CD8-positive, alpha-beta memory T cell (primary cell): Measurements from ENCODE around the gene OR6C75. TPM values are rescaled to one million over a fixed set of nuclear protein-coding genes. Genes with fewer than 3 reads are reported as not detected.
"Not testable (repeated sequence)": the region's sequence is repeated elsewhere in the genome, so short reads cannot be mapped to it uniquely, and the experiment has no call there.

Experiments
- CTCF ChIA-PET: fragments of 350-600 bp; sonication (Branson Sonifier 250); formaldehyde crosslinking; loops from one replicate; lab custom pipeline; 2021; ENCODE audit warnings: antibody characterized with exemption; lab: Charles Lee
- POLR2A ChIA-PET: fragments of 350-600 bp; sonication (Branson Sonifier 250); formaldehyde crosslinking; loops from one replicate; lab custom pipeline; 2021; ENCODE audit warnings: antibody characterized with exemption; lab: Charles Lee
- DNase-seq, 5 donors: peaks; one replicate each; pipeline versions ENCODE4 v3.0.0 to v3.0.0-alpha.2; 2020 to 2022; ENCODE audit warnings: mixed read lengths in 1 of 5
- H3K27ac ChIP-seq: one replicate; pipeline ENCODE4 v1.7.0; 2013; ENCODE audit warnings: low read depth, mild to moderate bottlenecking, low read length, moderate library complexity
- H3K27me3 ChIP-seq: 2 replicates; pipeline ENCODE4 v1.7.0; 2013; ENCODE audit warnings: low read length, mild to moderate bottlenecking; ENCODE audit not compliant: insufficient read depth, poor library complexity, severe bottlenecking
- H3K36me3 ChIP-seq: 2 replicates; pipeline ENCODE4 v1.7.0; 2013; ENCODE audit warnings: mild to moderate bottlenecking, low read length, moderate library complexity; ENCODE audit not compliant: insufficient read depth
- H3K4me1 ChIP-seq: 2 replicates; pipeline ENCODE4 v1.7.0; 2013; ENCODE audit warnings: mild to moderate bottlenecking, low read length, moderate library complexity; ENCODE audit not compliant: insufficient read depth
- H3K4me3 ChIP-seq: 2 replicates; pipeline ENCODE4 v1.7.0; 2013; ENCODE audit warnings: mild to moderate bottlenecking, low read length
- H3K9me3 ChIP-seq: 2 replicates; pipeline ENCODE4 v1.7.0; 2013; ENCODE audit warnings: mild to moderate bottlenecking, low read length
- H3K27ac Mint-ChIP-seq, 8 donors: one replicate each; pipeline ENCODE4 v1.8.0; 2020 to 2021; ENCODE audit warnings: mixed read lengths in 8 of 8, mild to moderate bottlenecking in 6 of 8, inconsistent platforms in 3 of 8, moderate library complexity in 3 of 8
- H3K27me3 Mint-ChIP-seq, 2 donors: one replicate each; pipeline ENCODE4 v1.8.0; 2020 to 2021; ENCODE audit warnings: mixed read lengths in 2 of 2, mild to moderate bottlenecking in 1 of 2, moderate library complexity in 1 of 2
- H3K36me3 Mint-ChIP-seq, 3 donors: one replicate each; pipeline ENCODE4 v1.8.0; 2020 to 2021; ENCODE audit warnings: mixed read lengths in 3 of 3, inconsistent platforms in 1 of 3, mild to moderate bottlenecking in 1 of 3
- H3K4me1 Mint-ChIP-seq, 3 donors: one replicate each; pipeline ENCODE4 v1.8.0; 2020 to 2021; ENCODE audit warnings: mixed read lengths in 3 of 3, inconsistent platforms in 1 of 3, mild to moderate bottlenecking in 1 of 3
- H3K4me3 Mint-ChIP-seq, 7 donors: one replicate each; pipeline ENCODE4 v1.8.0; 2020 to 2021; ENCODE audit warnings: mixed read lengths in 7 of 7, mild to moderate bottlenecking in 6 of 7, moderate library complexity in 4 of 7, inconsistent platforms in 2 of 7
- H3K9me3 Mint-ChIP-seq, 5 donors: one replicate each; pipeline ENCODE4 v1.8.0; 2020 to 2022; ENCODE audit warnings: mixed read lengths in 5 of 5, mild to moderate bottlenecking in 3 of 5, moderate library complexity in 2 of 5, inconsistent platforms in 1 of 5
- polyA plus RNA-seq: library from polyadenylated mRNA; unstranded; fragments of 300-500 nt; fragmentation: Illumina TruSeq; gene quantifications from one replicate; pipeline ENCODE4 v1.2.3, GENCODE V29; 2021
- total RNA-seq, 2 experiments: library from RNA; stranded (reverse); gene quantifications; one replicate each; pipeline ENCODE4 v1.2.3, GENCODE V29; 2021

OR6C75 gene
- not detected for total RNA-seq
- polyA plus RNA-seq, result not detected

DNA sequence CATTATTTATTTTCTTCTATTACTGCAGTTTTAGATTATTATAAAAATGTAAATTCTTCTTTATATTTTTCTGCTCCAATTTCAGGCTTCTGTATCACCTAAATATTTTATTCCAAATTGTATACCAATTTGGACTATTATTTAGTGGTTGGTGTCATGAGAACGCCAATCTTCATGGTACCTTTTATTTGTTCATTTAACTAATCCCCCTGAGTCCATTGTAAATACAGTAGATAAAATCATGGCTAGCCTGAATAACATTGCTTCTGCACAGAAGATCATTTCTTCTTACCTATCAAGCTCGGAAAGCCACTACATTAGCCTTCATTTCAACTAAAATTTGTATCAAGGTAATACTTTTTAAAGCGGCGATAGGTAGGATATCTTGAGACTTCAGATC lies at the start of gene OR6C75:
TSS of gene OR6C75 (plus strand) at position 301 of the 400 bp plus-strand sequence. CDS start 2,136 bp downstream, outside the sequence.
- Histone ChIP-seq H3K4me3 (no peak within 1 kb of the TSS), H3K9me3 (no peaks in the 10 kb centered on the region), H3K36me3 (no peaks in the 10 kb centered on the region), H3K27me3 (no peaks in the 10 kb centered on the region), H3K4me1 (no peaks in the 10 kb centered on the region), H3K27ac (no peak within 1 kb of the TSS)
- no peaks in the 10 kb centered on the region for H3K36me3 Mint-ChIP-seq
- H3K27ac Mint-ChIP-seq, result no peak within 1 kb of the TSS
- DNase-seq, result no peak
- H3K9me3 Mint-ChIP-seq, result peaks cover 0 to 2% (median 0%) of the 10 kb centered on the region in 5 donors
- no peaks in the 10 kb centered on the region for H3K4me1 Mint-ChIP-seq
- POLR2A ChIA-PET, result no interaction called here
- CTCF ChIA-PET, result no interaction called here
- H3K27me3 Mint-ChIP-seq, result peaks cover 6 to 31% of the 10 kb centered on the region in 2 donors
- H3K4me3 Mint-ChIP-seq, result no peak within 1 kb of the TSS

DNA sequence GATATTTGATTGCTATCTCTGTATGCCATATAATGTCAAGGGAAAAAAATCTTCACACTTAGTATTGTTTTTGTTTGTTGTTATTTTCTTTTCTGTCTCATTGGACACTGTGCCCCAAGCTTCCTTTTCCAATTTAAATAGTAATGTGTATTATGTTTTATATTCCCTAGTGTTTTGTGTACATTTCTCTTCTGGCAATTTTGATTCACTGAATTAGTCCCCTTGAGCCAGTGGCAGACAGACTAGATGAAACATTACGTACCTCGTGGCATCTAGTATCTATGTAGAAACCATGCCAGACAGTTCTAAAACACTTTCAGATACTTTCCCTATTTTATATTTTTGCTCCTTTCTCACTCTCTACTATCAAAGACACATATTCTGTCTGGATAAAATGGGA lies 48.7 kb upstream of the OR6C75 start, which contains the start of gene OR6C1:
TSS of gene OR6C1 (plus strand) at position 301 of the 400 bp plus-strand sequence. CDS start 6,257 bp downstream, outside the sequence.
- Histone ChIP-seq H3K4me3 (no peak within 1 kb of the TSS), H3K27ac (no peak within 1 kb of the TSS), H3K27me3 (no peaks in the 10 kb centered on the region), H3K4me1 (no peaks in the 10 kb centered on the region), H3K9me3 (no peaks in the 10 kb centered on the region), H3K36me3 (no peaks in the 10 kb centered on the region)
- no peaks in the 10 kb centered on the region for H3K4me1 Mint-ChIP-seq
- peaks cover 0 to under 1% (median 0%) of the 10 kb centered on the region in 5 donors for H3K9me3 Mint-ChIP-seq
- no peak for DNase-seq
- ChIA-PET POLR2A (no interaction called here), CTCF (no interaction called here)
- H3K4me3 Mint-ChIP-seq, result no peak within 1 kb of the TSS
- no peak within 1 kb of the TSS for H3K27ac Mint-ChIP-seq
- peaks cover 2 to 50% of the 10 kb centered on the region in 2 donors for H3K27me3 Mint-ChIP-seq
- H3K36me3 Mint-ChIP-seq, result no peaks in the 10 kb centered on the region

DNA sequence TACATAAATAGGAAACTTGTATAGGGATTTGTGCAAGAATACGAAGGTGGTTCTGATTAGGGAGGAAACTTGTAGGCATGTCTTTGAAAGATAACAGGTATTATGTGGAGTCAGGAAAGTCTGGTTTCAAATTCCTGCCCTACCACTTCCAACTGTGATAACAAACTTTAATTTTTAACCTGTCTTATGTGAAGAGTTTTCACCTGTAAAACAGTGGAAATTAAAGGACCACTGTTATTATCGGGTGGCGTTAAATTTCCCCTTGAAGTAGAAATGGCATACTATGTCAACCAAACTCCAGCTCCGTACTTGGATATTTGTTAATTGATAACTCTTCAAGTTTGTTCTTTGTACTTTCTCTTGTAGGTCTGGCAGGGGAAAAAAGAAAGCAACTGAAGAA lies 42.6 kb upstream of the OR6C75 start:
- Histone ChIP-seq H3K27ac (no peak overlapping the region), H3K4me3 (no peak overlapping the region), H3K9me3 (no peaks in the 10 kb centered on the region), H3K4me1 (no peaks in the 10 kb centered on the region), H3K27me3 (no peaks in the 10 kb centered on the region), H3K36me3 (no peaks in the 10 kb centered on the region)
- no peaks in the 10 kb centered on the region for H3K4me1 Mint-ChIP-seq
- peaks cover 8 to 45% of the 10 kb centered on the region in 2 donors for H3K27me3 Mint-ChIP-seq
- no peaks in the 10 kb centered on the region for H3K36me3 Mint-ChIP-seq
- H3K4me3 Mint-ChIP-seq, result no peak overlapping the region
- DNase-seq, result no peak
- CTCF ChIA-PET, result no interaction called here
- H3K27ac Mint-ChIP-seq, result no peak overlapping the region
- peaks cover 0 to 4% (median 1%) of the 10 kb centered on the region in 5 donors for H3K9me3 Mint-ChIP-seq
- POLR2A ChIA-PET, result no interaction called here

DNA sequence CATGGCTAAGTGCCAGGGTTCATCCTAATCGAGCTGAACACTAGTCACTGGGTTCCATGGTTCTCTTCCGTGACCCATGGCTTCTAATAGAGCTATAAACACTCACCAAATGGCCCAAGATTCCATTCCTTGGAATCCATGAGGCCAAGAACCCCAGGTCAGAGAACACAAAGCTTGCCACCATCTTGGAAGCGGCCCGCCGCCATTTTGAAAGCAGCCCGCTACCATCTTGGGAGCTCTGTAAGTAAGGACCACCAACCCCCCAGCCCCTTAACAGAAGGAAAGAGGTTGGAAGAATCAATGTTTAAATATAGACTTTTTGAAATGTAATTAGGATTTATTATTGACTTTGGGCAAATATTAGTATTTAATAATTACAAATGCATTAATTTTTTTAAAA lies 37.0 kb upstream of the OR6C75 start:
- DNase-seq, H3K4me3 Mint-ChIP-seq, H3K4me1 Mint-ChIP-seq, H3K4me3 ChIP-seq, H3K4me1 ChIP-seq, H3K27me3 ChIP-seq, H3K36me3 Mint-ChIP-seq, POLR2A ChIA-PET, H3K9me3 Mint-ChIP-seq, H3K27ac ChIP-seq, CTCF ChIA-PET, H3K9me3 ChIP-seq, H3K36me3 ChIP-seq: not testable (repeated sequence)
- peak overlapping the region in 1 of 8 donors; percentile 33 for H3K27ac Mint-ChIP-seq
- H3K27me3 Mint-ChIP-seq, result peaks cover 11 to 30% of the 10 kb centered on the region in 2 donors

DNA sequence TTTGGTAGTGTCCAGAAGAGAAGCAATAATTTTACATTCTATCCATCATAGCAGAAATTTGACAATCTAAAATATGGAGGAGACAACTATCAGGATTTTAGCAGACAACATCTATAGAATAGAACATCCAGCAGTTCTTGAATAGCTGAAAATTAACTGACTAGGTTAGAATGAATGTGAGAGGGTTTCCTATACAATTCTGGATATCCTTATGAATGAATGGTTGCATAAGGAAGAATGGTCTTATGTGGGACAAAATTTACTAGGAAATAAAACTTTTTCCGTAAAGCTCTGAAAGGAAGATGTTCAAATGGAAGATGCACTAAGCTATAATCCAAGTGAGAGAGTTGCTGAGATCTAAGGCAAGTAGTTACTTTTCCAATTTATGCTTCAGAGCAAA lies 32.3 kb upstream of the OR6C75 start, which contains the start of gene OR6C3:
TSS of gene OR6C3 (plus strand) at position 301 of the 400 bp plus-strand sequence. CDS start 955 bp downstream, outside the sequence.
- Mint-ChIP-seq H3K4me1 (no peaks in the 10 kb centered on the region), H3K27me3 (peaks cover 14 to 15% of the 10 kb centered on the region in 2 donors), H3K36me3 (no peaks in the 10 kb centered on the region), H3K4me3 (no peak within 1 kb of the TSS), H3K9me3 (no peaks in the 10 kb centered on the region), H3K27ac (no peak within 1 kb of the TSS)
- H3K4me3 ChIP-seq, result no peak within 1 kb of the TSS
- DNase-seq, result no peak
- no peaks in the 10 kb centered on the region for H3K9me3 ChIP-seq
- H3K4me1 ChIP-seq, result no peaks in the 10 kb centered on the region
- H3K27ac ChIP-seq, result no peak within 1 kb of the TSS
- CTCF ChIA-PET, result no interaction called here
- POLR2A ChIA-PET, result no interaction called here
- no peaks in the 10 kb centered on the region for H3K27me3 ChIP-seq
- no peaks in the 10 kb centered on the region for H3K36me3 ChIP-seq

DNA sequence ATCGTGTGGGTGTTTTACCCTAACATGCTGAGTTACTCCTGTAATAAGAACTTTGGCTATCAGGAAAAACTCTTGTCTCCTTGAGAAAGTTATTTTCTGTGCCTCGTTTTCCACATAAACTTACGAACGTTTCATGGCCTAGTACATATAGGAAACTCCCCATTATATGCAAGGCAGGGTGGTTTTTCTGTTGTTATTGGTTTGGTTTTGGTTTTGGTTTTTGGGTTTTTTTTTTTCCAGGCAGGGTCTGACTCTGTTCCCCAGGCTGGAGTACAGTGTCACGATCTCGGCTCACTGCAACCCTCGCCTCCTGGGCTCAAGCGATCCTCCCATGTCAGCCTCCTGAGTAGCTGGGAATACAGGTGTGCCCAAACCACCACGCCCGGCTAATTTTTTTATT lies 26.8 kb upstream of the OR6C75 start:
- H3K27ac ChIP-seq, result no peak overlapping the region
- H3K36me3 ChIP-seq, result no peaks in the 10 kb centered on the region
- POLR2A ChIA-PET, result no interaction called here
- Mint-ChIP-seq H3K9me3 (no peaks in the 10 kb centered on the region), H3K4me3 (no peak overlapping the region), H3K36me3 (no peaks in the 10 kb centered on the region), H3K27me3 (peaks cover 9 to 23% of the 10 kb centered on the region in 2 donors), H3K4me1 (no peaks in the 10 kb centered on the region), H3K27ac (no peak overlapping the region)
- no peaks in the 10 kb centered on the region for H3K27me3 ChIP-seq
- no peak overlapping the region for H3K4me3 ChIP-seq
- no peaks in the 10 kb centered on the region for H3K9me3 ChIP-seq
- H3K4me1 ChIP-seq, result no peaks in the 10 kb centered on the region
- CTCF ChIA-PET, result no interaction called here
- no peak for DNase-seq

DNA sequence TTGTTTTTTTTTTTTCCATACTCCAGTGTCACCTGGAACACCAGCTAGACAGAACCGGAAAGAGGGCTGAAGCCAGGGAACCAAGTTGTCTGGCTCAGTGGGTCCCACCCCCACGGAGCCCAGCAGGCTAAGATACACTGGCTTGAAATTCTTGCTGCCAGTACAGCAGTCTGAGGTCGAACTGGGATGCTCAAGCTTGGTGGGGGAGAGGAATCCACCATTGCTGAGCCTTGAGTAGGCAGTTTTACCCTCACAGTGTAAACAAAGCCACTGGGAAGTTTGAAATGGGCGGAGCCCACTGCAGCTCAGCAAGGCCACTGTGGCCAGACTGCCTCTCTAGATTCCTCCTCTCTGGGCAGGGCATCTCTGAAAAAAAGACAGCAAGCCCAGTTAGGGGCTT lies 7.4 kb upstream of the OR6C75 start:
- H3K27ac Mint-ChIP-seq, POLR2A ChIA-PET, H3K27ac ChIP-seq, H3K4me3 Mint-ChIP-seq, DNase-seq, H3K27me3 ChIP-seq, H3K4me3 ChIP-seq, H3K4me1 Mint-ChIP-seq, H3K9me3 ChIP-seq, H3K4me1 ChIP-seq, H3K36me3 Mint-ChIP-seq, H3K9me3 Mint-ChIP-seq, CTCF ChIA-PET, H3K36me3 ChIP-seq: not testable (repeated sequence)
- H3K27me3 Mint-ChIP-seq, result peaks cover 7 to 38% of the 10 kb centered on the region in 2 donors

DNA sequence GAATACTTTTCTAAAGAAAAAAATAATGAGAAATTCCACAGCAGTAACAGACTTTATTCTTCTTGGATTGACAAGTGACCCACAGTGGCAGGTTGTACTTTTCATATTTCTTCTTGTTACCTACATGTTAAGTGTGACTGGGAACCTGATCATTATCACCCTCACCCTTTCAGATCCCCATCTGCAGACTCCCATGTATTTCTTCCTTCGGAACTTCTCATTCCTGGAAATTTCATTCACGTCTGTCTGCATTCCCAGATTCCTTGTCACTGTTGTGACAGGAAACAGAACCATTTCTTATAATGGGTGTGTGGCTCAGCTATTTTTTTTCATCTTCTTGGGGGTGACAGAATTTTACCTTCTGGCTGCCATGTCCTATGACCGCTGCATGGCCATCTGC lies 2.3 kb downstream of the OR6C75 start:
- Histone ChIP-seq H3K27me3 (no peaks in the 10 kb centered on the region), H3K27ac (no peak overlapping the region), H3K4me3 (no peak overlapping the region), H3K36me3 (no peaks in the 10 kb centered on the region), H3K4me1 (no peaks in the 10 kb centered on the region), H3K9me3 (no peaks in the 10 kb centered on the region)
- POLR2A ChIA-PET, result no interaction called here
- no peak for DNase-seq
- CTCF ChIA-PET, result no interaction called here
- Mint-ChIP-seq H3K27me3 (peaks cover 7 to 29% of the 10 kb centered on the region in 2 donors), H3K27ac (no peak overlapping the region), H3K9me3 (peaks cover 0 to 2% (median 0%) of the 10 kb centered on the region in 5 donors), H3K4me3 (no peak overlapping the region), H3K36me3 (no peaks in the 10 kb centered on the region), H3K4me1 (no peaks in the 10 kb centered on the region)
